Measurements from ENCODE around the gene NAXD. TPM values are rescaled to one million over a fixed set of nuclear protein-coding genes. Genes with fewer than 3 reads are reported as not detected.

The NAXD gene
- 14.5 to 18.9 TPM (median 18.2 TPM) in 5 replicates for total RNA-seq (2022; extraction: Qiagen RNA extraction)

DNA sequence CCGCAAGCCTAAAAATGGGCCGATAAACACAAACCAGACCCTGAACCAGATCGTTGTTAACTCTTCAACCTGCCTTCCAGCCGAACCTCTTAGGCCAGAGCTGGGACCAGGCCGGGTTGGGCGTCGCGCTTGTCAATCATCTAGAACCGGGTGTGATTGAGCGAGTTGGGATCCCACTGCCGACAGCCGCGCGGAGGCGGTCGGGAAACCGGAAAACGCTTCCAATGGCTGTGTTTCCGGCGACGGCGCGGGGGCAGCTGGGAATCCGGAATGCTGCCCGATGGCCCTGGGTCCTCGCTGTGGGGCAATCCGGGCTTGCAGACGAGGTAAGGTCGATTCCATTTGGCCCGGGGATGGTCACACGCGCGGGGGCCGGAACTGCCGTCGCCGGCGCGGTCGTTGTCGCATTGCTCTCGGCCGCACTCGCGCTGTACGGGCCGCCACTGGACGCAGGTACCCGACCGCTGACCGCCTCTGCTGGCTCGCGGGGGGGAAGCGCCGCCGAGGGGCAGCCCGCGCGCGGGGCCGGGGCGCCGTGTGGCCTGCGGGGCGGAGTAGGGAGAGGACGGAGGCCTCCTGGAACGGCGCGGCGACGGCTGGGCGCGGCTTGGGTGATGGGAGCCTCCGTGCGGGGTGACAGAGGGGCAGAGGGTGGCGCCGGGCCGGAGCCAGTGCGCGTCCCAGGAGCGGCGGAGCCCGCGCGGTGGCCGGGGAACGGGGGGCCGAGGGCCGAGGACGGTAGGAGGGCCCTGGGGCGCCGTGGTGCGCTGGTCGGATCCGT is at the start of gene NAXD:
Gene NAXD (plus strand): TSS at position 224 of the 781 bp plus-strand sequence. CDS start 57 bp downstream, at position 281.

Other genes starting within 250 kb of the NAXD start
- 1.2 to 1.7 TPM (median 1.4 TPM) in 5 replicates for gene RAB20, start 53.8 kb upstream of the NAXD start, total RNA-seq (2022; extraction: Qiagen RNA extraction)
- gene CARS2, start 90.6 kb downstream of the NAXD start, total RNA-seq (2022; extraction: Qiagen RNA extraction), result 47.8 to 62.6 TPM (median 57.4 TPM) in 5 replicates
- 9.7 to 12.5 TPM (median 11.8 TPM) in 5 replicates for gene ING1, start 98.2 kb downstream of the NAXD start, total RNA-seq (2022; extraction: Qiagen RNA extraction)